Kidney capillary endothelial cell (primary cell): ENCODE measurements around the gene MMS19.
"Not testable (repeated sequence)": the region's sequence is repeated elsewhere in the genome, so short reads cannot be mapped to it uniquely, and the experiment has no call there.

Experiments used
- DNase-seq: peaks from one replicate; pipeline ENCODE4 v3.0.0-alpha.2; 2018; ENCODE audit warnings: low spot score

The MMS19 gene

GRCh38 chr10:97499561-97500296 lies 1.5 kb upstream of the MMS19 start:
- DNase-seq = peak; percentile 52

GRCh38 chr10:97498841-97499560 lies 779 bp upstream of the MMS19 start, which contains the start of gene UBTD1:
Gene UBTD1 (plus strand): TSS chr10:97498924. CDS start chr10:97499204, 280 bp downstream.
- DNase-seq = peak; percentile 22

DNA sequence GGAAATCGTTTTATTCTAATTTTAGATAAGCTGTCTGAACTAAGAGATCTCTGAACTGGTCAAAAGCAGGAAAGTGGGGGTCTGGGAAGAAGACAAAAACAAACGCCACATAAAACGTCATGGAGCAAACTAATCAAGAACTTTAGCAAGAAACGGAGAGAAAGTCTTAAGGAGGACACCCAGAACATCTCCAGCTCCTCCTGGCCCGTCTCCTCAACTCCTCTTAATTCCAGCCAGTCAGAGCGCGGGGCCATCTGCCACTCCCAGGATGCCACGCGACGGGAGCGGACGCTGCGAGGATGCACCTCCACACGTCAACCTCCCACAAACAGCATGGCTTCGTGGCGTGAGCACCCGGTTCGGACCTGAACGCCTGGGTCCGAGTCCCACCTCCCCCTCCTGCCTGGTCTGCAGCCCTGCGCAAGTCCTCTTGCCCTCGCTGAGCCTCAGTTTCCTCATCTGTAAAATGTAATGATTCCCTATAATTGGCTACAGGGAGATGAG lies 598 bp downstream of the MMS19 start:
- peak; percentile 79 for DNase-seq

DNA sequence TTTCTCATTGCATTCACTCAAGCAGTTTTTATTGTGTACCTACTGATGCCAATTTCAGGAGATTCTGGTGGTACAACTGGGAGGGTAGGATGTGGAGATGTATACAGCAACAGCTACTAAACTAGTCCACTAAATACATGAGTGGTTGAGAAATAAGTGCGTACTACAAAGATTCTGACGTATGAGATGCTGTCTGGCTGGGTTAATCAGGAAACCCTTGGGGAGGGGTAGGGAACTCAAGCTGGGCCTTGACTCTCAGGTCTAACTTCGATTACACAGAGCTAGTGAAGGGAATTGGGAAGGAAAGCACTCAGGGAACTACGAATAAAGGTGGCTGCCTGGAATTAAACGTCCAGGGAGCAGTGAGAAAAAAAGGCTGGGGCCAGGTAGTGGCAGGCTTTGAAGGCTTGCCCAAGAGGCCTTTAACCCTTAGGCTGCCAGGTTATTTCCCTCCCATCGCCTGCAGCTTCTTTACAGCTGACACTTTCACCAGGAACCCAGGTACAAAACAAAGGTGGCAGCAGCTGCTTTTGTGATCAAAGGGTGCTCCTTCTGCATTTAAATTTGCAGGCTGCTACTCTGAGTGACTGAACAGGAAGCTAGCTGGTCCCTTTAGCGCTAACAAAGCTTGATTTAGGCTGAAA lies 3.2 kb downstream of the MMS19 start:
- DNase-seq = no peak

GRCh38 chr10:97494151-97494550 lies 4.1 kb downstream of the MMS19 start:
- no peak for DNase-seq

GRCh38 chr10:97490592-97490991 lies 7.6 kb downstream of the MMS19 start:
- no peak for DNase-seq

DNA sequence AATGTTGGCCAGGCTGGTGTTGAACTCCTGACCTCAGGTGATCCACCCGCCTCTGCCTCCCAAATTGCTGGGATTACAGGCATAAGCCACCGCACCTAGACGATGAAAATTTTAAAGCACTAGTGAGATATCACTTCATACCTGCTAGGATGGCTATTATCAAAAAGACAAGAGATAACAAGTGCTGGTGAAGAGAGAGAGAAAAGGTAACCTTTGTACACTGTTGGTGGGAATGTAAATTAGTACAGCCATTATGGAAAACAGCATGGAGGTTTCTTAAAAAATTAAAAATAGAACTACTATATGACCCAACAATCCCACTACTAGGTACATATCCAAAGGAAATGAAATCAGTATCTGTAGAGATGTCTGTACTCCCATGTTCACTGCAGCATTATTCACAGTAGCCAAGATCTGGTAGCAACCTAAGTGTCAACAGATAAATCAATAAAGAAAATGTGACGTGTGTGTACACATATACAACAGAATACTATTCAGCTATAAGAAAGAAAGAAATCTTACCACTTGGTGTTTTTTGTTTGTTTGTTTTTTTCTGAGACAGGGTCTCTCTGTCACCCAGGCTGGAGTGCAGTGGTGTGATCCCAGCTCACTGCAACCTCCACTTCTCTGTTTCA lies 12.5 kb downstream of the MMS19 start:
- DNase-seq = no peak

DNA sequence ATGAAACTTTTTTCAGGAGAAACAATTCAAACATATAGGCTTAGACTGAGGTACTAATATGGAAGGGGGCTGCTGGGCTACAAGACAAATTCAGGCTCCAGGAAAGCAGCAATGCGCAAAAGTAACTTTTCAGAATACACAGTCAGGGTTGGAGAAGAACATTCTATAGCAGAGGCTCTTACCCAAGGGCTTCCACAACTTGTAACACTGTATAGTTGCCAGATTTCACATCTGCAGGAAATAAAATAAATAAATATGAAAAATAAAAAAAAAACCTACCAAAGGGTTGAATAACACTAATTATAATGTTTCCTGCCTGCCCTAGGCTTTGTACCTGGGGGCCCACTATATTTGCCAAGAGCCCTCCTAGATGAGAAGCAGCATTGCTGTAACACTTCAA lies 14.3 kb downstream of the MMS19 start:
- DNase-seq = no peak

GRCh38 chr10:97483506-97483905 lies 14.7 kb downstream of the MMS19 start:
- DNase-seq = no peak

DNA sequence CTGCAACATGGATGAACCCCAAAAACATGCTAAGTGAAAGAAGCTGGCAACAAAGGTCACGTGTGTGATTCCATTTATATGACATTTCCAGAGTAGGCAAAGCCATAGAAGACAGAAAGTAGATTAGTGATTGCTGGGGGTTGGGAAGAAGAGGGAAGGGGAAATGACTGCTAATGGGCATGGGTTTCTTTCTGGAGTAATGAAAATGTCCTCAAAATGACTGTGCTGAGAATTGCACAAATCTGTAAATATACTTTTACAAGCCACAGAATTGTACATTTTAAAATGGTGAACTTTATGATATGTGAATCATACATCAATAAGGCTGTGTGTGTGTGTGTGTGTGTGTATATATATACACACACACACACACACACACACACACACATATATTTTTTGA lies 15.8 kb downstream of the MMS19 start:
- DNase-seq = no peak

- DNase-seq = no peak
Observed at GRCh38 chr10:97481071-97481470, 17.2 kb downstream of the MMS19 start.

- DNase-seq = no peak
Observed at GRCh38 chr10:97479939-97480338, 18.3 kb downstream of the MMS19 start.

DNA sequence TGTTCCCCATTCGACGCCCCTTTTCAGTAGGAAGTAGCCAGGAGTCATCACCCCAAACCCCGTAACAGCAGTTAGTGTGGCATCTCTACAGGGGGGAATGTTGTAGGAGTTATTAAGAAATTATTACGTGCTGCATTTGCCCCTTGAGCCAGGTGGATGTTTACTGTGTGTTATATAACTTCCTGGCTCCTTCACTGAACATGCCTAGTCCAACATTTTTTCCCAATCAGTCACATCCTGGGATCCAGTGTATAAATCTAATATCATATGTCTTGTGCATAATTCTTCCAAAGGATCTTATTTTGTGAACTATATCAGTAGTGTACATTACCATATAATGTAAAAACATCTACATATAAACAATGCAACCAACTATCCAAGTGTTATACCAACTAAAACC lies 18.8 kb downstream of the MMS19 start:
- DNase-seq = not testable (repeated sequence)

- DNase-seq = no peak
Observed at GRCh38 chr10:97475936-97476594, 22.2 kb downstream of the MMS19 start.

DNA sequence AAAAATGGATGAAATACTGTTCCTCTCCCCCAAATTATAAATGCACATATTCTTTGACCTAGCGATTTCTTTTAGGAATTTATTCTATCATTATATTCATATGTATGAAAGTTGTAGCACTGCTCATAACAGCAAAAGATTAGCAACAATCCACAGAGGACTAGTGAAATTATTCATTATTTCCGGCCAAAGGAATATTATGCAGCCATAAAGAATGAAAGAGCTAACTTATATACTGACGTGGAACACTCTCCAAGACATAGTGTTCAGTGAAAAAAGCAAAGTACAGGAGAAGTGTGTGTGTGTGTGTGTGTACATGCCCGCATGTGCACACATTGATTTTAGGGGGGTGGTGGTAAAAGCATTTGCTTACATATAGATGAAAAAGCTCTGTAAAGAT lies 23.3 kb downstream of the MMS19 start:
- no peak for DNase-seq

GRCh38 chr10:97468781-97469180 lies 29.4 kb downstream of the MMS19 start:
- not testable (repeated sequence) for DNase-seq

DNA sequence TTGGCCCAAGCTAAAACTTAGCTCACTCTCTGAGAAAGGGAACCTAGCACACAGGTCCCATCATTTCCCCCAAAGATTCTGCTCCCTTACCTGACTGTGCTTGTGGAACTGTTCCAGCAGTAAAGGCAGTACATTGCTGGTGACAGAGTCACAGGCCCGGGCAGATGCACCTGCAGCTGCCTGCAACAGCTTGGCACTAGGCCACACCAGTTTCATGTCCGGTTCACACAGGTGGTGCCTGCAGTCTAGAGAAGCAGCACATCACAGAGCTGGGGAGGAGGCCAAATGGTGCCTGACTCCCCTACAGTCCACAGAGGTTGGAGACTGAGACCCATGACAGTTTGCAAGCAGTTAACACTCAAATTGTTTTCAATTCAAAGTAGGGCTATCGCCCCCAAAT lies 30.1 kb downstream of the MMS19 start:
- no peak for DNase-seq

DNA sequence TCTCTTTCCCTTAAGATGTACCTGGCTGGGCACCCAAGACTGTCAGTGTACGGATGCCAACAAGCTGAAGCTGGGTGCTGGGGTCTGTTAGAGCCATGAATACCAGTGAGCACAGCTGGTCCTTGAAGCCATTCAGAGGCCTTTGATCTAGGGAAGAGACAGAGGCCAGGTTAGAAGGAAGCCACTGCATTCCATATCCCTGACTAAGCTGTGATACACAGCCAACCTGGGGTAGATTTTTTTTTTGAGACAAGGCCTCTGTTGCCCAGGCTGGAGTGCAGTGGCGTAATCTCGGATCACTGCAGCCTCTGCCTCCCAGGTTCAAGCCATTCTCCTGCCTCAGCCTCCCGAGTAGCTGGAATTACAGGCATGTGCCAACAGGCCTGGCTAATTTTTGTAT lies 31.5 kb downstream of the MMS19 start:
- no peak for DNase-seq

DNA sequence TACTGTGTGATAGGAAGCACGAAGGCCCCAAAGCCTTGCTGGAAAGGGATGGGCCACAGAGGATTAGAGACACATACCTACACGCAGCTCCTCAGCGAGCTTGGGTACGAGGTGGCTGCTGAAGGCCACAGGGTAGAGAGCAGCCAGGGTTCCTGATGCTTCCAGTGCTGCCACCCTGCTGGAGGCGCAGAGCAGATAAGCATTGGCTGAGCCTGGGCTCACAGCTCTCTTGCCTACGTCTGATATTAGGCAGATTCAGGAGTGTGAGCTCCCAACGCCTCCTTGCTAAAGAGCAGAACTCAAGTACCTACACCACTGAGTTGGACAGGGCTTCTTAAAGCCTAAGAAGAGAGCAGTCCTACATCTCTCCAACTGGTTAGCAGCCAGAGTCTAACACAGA lies 32.2 kb downstream of the MMS19 start:
- DNase-seq = no peak

GRCh38 chr10:97464226-97464625 lies 34.0 kb downstream of the MMS19 start:
- DNase-seq = no peak

DNA sequence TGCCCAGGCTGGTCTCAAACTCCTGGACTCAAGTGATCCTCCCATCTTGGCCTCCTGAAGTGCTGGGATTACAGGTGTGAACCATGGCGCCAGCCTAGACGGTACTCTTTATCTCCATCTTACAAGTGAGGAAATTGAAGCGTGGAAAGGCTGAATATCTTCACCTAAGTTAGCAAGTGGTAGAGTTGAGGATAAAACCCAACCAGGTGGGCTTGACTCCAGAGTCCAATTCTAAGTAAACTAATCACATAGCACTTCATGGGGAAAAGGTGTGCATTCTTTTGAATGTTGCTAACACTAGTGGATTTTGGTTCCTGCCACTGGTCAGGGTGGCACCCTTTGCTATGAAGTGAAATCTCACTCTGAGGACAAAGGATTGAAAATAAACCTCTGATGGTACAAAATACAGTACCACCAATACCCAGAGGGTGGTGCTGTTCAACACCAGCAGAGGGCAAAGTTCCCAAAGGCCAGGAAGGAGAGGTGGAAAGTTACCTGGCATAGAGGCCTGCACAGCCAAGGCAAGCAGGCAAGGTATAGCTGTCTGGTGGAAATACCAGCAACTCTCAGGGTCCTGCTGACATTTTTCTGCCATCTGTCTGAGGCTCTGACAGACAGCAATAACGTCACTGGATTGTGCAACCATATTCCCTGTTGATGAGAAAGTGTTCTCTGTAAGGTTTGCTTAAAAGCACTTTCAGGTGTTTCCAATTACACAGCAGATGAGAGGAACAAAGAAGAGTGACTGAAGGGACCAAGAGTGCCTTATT lies 34.7 kb downstream of the MMS19 start:
- peak; percentile 50 for DNase-seq
